ENCODE data around the gene POLR1C. TPM values are rescaled to one million over a fixed set of nuclear protein-coding genes. Genes with fewer than 3 reads are reported as not detected.

Gene POLR1C
- total RNA-seq, 4 donors from 2014 or later = 7.4 to 24.7 (median 15.5) TPM

DNA sequence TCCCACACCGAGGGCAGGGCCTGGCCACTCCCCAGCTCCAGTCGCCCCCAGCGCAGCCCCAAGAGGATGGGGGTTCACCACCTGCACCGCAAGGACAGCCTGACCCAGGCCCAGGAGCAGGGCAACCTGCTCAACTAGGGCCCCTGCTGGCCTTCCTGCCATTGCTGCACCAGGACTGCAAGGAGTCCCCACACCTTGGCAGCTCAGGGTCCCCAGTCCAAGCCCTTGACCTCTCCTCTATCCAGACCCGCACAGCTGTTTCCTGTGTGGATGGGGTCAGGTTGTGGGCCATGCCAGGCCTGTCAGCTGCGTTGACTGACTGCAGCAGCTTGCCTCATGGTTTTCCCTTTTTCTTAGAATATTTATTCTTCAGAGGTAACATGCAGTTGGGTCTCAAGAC, 11.2 kb upstream of the POLR1C start:
- peaks cover 16% of the 10 kb centered on the region for H3K27me3 ChIP-seq
- peaks cover 5 to 22% (median 18%) of the 10 kb centered on the region in 4 donors for H3K4me1 ChIP-seq
- WGBS, 2 donors (ENCODE audit: low coverage in 1 of 2) = 80% methylated on average over 1 to 5 of the region's 6 CpGs
- no peak for DNase-seq
- intact Hi-C loops (cut with DNase I; ENCODE audit: low total_unique reads) (loop anchor here (5.0 to 10.0 kb wide), 3 partner anchors 53 to 243 kb away; partner anchors contain the start of gene ZNF318), in situ Hi-C loops (cut with MboI; ENCODE audit: low pct_ligation_motif_present in 1 of 4, low pct_unique_long_range_greater_than_20kb in 1 of 4, low sequenced_read_pairs in 3 of 4) (no loop called here)
- TF ChIP-seq, protein P1, sequence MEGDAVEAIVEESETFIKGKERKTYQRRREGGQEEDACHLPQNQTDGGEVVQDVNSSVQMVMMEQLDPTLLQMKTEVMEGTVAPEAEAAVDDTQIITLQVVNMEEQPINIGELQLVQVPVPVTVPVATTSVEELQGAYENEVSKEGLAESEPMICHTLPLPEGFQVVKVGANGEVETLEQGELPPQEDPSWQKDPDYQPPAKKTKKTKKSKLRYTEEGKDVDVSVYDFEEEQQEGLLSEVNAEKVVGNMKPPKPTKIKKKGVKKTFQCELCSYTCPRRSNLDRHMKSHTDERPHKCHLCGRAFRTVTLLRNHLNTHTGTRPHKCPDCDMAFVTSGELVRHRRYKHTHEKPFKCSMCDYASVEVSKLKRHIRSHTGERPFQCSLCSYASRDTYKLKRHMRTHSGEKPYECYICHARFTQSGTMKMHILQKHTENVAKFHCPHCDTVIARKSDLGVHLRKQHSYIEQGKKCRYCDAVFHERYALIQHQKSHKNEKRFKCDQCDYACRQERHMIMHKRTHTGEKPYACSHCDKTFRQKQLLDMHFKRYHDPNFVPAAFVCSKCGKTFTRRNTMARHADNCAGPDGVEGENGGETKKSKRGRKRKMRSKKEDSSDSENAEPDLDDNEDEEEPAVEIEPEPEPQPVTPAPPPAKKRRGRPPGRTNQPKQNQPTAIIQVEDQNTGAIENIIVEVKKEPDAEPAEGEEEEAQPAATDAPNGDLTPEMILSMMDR (IDR thresholded peaks at IDR 0.05) = no peak
- no peak for TF ChIP-seq POLR2AphosphoS5 (IDR thresholded peaks at IDR 0.05)
- TF ChIP-seq EP300 (IDR thresholded peaks at IDR 0.05; ENCODE audit: low read depth) = no peak
- no peak for TF ChIP-seq POLR2A (IDR thresholded peaks at IDR 0.05)
- peaks cover 0 to 7% (median 3%) of the 10 kb centered on the region in 4 donors for H3K36me3 ChIP-seq
- no peaks in the 10 kb centered on the region for H3K9me3 ChIP-seq
- no peak overlapping the region for H3K27ac ChIP-seq
- H3K4me3 ChIP-seq = no peak overlapping the region

DNA sequence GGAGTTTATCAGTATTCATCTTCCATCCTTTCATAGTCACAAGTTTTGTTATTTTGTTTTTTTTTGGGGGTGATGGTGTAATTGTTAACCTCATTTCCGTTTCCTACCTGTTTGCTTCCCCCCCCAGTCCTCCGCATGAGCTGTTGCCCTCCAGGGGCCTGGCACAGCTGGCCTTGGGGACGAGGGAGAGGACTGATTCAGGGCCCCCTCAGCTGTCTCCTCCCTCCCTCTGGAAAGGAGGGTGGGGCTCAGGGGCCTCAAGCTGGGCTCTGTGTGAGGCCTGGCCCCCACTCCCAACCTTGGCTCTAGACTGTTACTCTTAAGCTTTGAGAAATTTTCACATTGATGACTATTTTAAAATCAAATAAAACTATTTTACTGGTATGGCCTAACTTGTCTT, 10.7 kb upstream of the POLR1C start:
- Histone ChIP-seq H3K4me3 (no peak overlapping the region), H3K36me3 (peaks cover 0 to 7% (median under 1%) of the 10 kb centered on the region in 4 donors), H3K9me3 (no peaks in the 10 kb centered on the region), H3K27ac (no peak overlapping the region), H3K27me3 (peaks cover 16% of the 10 kb centered on the region), H3K4me1 (peaks cover 5 to 27% (median 23%) of the 10 kb centered on the region in 4 donors)
- no peak for TF ChIP-seq POLR2AphosphoS5 (IDR thresholded peaks at IDR 0.05)
- no peak for TF ChIP-seq EP300 (IDR thresholded peaks at IDR 0.05; ENCODE audit: low read depth)
- TF ChIP-seq, protein P1 (IDR thresholded peaks at IDR 0.05) = no peak
- no peak for TF ChIP-seq POLR2A (IDR thresholded peaks at IDR 0.05)
- no peak for DNase-seq
- in situ Hi-C loops (cut with MboI; ENCODE audit: low pct_ligation_motif_present in 1 of 4, low pct_unique_long_range_greater_than_20kb in 1 of 4, low sequenced_read_pairs in 3 of 4) = no loop called here
- intact Hi-C loops (cut with DNase I; ENCODE audit: low total_unique reads) = loop anchor here (5.0 to 10.0 kb wide), 3 partner anchors 54 to 244 kb away; partner anchors contain the start of gene ZNF318
- WGBS, 2 donors (ENCODE audit: low coverage in 1 of 2) = 70 to 86% methylated on average over 3 of the region's 3 CpGs

DNA sequence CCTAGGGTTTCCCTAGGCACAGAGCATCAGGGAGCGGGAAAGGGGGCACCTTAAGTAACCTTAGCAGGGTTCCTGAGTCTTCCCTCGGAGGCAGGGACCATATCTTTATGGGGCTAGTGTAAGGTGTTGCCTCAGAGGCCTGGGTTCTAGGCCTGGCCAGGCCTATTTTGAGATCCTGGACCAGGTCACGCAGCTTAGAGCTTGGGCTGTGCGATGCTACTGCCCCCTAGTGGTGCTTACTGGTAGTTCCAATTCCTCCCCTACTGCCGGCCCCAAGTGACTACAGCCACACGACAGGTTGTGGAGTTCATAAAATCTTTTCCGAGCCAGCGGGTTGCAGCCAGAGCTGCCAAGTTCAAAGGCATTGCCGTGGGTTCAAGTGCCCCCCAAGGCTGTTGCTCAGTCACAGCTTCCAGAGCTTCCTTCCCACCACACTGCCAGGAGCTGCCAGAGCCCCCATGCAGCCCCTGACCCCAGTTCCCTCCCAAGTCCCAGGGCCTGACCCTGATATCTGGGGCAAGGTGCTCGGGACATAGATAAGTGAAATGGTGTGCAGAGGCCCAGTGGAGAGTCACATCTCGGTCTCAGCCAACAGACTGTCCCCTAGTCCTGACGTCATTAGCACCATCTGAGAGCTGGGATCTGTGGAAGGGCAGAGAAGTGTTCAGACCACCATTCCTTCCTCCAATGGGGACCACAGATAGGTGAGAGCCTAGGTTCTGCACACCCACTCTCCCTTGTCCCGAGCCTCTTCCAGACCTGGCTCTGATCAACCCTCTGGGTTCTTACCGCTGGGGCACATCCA, 10.0 kb upstream of the POLR1C start:
- Histone ChIP-seq H3K4me1 (peaks cover 5 to 28% (median 26%) of the 10 kb centered on the region in 4 donors), H3K9me3 (no peaks in the 10 kb centered on the region), H3K36me3 (peaks cover 0 to 7% (median 0%) of the 10 kb centered on the region in 4 donors), H3K27me3 (peaks cover 16% of the 10 kb centered on the region), H3K27ac (no peak overlapping the region), H3K4me3 (no peak overlapping the region)
- 22 to 100% methylated on average over 1 to 14 of the region's 14 CpGs for WGBS, 2 donors (ENCODE audit: low coverage in 1 of 2)
- peak; percentile 83 for DNase-seq
- intact Hi-C loops (cut with DNase I; ENCODE audit: low total_unique reads) = loop anchor here (5.0 to 10.0 kb wide), 3 partner anchors 55 to 245 kb away; partner anchors contain the start of gene ZNF318
- in situ Hi-C loops (cut with MboI; ENCODE audit: low pct_ligation_motif_present in 1 of 4, low pct_unique_long_range_greater_than_20kb in 1 of 4, low sequenced_read_pairs in 3 of 4) = no loop called here
- no peak for TF ChIP-seq POLR2A (IDR thresholded peaks at IDR 0.05)
- TF ChIP-seq EP300 (IDR thresholded peaks at IDR 0.05; ENCODE audit: low read depth) = no peak
- TF ChIP-seq, protein P1 (IDR thresholded peaks at IDR 0.05) = peak; percentile 94 to 98 (median 98)
- TF ChIP-seq POLR2AphosphoS5 (IDR thresholded peaks at IDR 0.05) = peak in 1 of 3 donors; percentile 12

DNA sequence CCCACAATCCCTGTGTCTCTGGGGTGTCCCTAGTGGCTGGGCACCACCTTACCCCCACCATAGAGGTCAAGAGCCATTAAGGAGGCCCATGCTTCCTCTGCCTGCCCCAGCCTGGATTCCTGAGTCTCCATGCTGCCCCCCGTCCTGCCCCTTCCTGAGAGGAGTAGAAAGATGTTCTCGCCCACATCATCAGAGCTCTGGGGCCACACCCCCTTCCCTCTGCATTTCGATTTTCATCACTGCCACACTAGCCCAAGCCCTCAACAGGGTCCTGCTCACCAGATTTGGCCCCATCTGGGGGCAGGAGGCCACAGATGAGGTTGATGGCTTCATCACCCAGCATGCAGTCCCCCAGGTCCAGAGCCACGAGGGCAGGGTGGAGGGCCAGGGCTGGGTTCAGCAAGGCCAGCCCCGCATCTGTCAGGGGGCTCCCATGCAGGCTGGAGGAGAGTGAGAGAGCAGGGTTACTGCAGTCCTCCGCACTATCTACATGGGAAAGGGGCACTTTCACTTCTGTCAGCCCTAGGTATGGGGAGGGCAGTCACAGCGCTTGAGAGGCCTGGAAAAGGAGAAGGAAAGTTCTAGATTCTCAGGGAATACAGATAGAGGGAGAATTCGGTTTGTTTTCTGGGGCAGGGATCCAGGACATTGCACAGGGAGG, 8.3 kb upstream of the POLR1C start:
- WGBS, 2 donors (ENCODE audit: low coverage in 1 of 2) = 62% methylated on average over 4 to 8 of the region's 8 CpGs
- Histone ChIP-seq H3K9me3 (no peaks in the 10 kb centered on the region), H3K4me3 (no peak overlapping the region), H3K4me1 (peaks cover 5 to 28% (median 26%) of the 10 kb centered on the region in 4 donors), H3K36me3 (peaks cover 0 to 17% (median 3%) of the 10 kb centered on the region in 4 donors), H3K27ac (no peak overlapping the region), H3K27me3 (peaks cover 16% of the 10 kb centered on the region)
- intact Hi-C loops (cut with DNase I; ENCODE audit: low total_unique reads) (loop anchor here (5.0 to 10.0 kb wide), 3 partner anchors 56 to 246 kb away; partner anchors contain the start of gene ZNF318), in situ Hi-C loops (cut with MboI; ENCODE audit: low pct_ligation_motif_present in 1 of 4, low pct_unique_long_range_greater_than_20kb in 1 of 4, low sequenced_read_pairs in 3 of 4) (no loop called here)
- no peak for DNase-seq
- TF ChIP-seq POLR2A (IDR thresholded peaks at IDR 0.05) = no peak

Measured in transverse colon (tissue), 4 donors.